Measurements from ENCODE around the gene C17orf75. TPM values are rescaled to one million over a fixed set of nuclear protein-coding genes. Genes with fewer than 3 reads are reported as not detected.

Gene C17orf75
- total RNA-seq, 1 donor: 19.2 TPM

GRCh38 chr17:32345951-32346600 is 4.1 kb upstream of the C17orf75 start:
- no peak for TF ChIP-seq CTCF (IDR thresholded peaks at IDR 0.05; ENCODE audit: insufficient read depth, low read length)
- no peak overlapping the region for H3K4me3 ChIP-seq (ENCODE audit: low read depth, low read length)

GRCh38 chr17:32342603-32343325 is 791 bp upstream of the C17orf75 start:
- no peak for TF ChIP-seq CTCF (IDR thresholded peaks at IDR 0.05; ENCODE audit: insufficient read depth, low read length)

More at GRCh38 chr17:32345951-32346600, 4.1 kb upstream of the C17orf75 start:
- DNase-seq (ENCODE audit: low read depth): no peak

GRCh38 chr17:32341141-32341856 is 674 bp downstream of the C17orf75 start:
- H3K4me3 ChIP-seq (ENCODE audit: low read depth, low read length): peak overlapping the region; percentile 80
- TF ChIP-seq CTCF (IDR thresholded peaks at IDR 0.05; ENCODE audit: insufficient read depth, low read length): no peak
- no peak for DNase-seq (ENCODE audit: low read depth)

More at GRCh38 chr17:32342603-32343325, 791 bp upstream of the C17orf75 start:
- H3K4me3 ChIP-seq (ENCODE audit: low read depth, low read length): peak overlapping the region; percentile 80
- no peak for DNase-seq (ENCODE audit: low read depth)

- DNase-seq (ENCODE audit: low read depth): peak; percentile 79
- no peak for TF ChIP-seq CTCF (IDR thresholded peaks at IDR 0.05; ENCODE audit: insufficient read depth, low read length)
- H3K4me3 ChIP-seq (ENCODE audit: low read depth, low read length): no peak overlapping the region
Measured at GRCh38 chr17:32335687-32336086, 6.3 kb downstream of the C17orf75 start.

GRCh38 chr17:32335046-32335445 is 6.9 kb downstream of the C17orf75 start:
- DNase-seq (ENCODE audit: low read depth): no peak
- no peak for TF ChIP-seq CTCF (IDR thresholded peaks at IDR 0.05; ENCODE audit: insufficient read depth, low read length)
- H3K4me3 ChIP-seq (ENCODE audit: low read depth, low read length): no peak overlapping the region

GRCh38 chr17:32333187-32333586 is 8.8 kb downstream of the C17orf75 start:
- DNase-seq (ENCODE audit: low read depth): no peak
- H3K4me3 ChIP-seq (ENCODE audit: low read depth, low read length): no peak overlapping the region
- TF ChIP-seq CTCF (IDR thresholded peaks at IDR 0.05; ENCODE audit: insufficient read depth, low read length): no peak
